ENCODE data around the gene DSCAML1. TPM values are rescaled to one million over a fixed set of nuclear protein-coding genes. Genes with fewer than 3 reads are reported as not detected.

DSCAML1 gene
- total RNA-seq, 1 experiment from 2014 or later, result 0.90 TPM

DNA sequence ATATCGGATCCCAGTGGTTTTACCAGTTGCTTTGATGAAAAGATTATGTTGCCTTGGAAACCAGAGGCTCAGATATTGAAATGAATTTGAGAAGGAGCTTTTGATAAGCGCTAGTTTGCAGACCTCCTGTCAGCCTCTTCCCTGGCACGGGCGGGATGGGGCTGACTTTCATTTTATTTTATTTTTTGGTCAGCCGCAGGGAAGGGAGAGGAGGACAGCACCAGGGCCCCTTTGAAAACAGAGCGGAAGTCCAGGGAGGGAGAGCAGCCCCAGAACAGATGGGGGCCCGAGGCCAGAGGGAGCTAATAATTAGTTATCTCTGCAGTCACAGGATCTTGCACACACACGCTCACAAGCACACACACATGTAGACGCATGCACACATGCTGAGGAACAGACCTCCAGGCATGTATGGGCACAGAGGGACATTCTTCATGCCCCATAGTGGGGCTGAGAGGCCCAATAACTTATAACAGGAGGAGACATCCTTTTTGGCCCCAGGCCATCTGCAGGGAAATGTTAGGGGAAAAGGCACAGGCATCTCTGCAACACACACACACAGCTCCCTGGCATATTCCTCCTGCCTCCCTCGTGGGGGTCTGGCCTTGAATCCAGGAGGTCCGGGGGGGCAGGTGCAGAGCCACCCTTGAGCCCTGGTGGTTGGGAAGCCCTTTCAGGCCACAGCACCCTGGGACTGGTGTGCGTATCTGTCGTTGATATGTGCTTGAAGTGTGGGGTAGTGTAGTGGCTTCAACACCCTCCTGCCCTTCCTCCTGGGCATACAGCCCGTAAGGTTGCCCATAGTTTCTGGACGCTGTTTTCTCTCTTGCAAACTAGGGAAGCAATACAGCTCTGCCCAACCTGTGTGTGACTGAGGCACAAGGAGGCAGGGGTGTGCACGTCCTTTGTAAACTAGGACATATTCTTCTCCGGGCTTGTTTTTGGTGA, 352.0 kb downstream of the DSCAML1 start:
- ChIA-PET CTCF (interaction anchor here (1.1 to 4.9 kb wide), 13 partner anchors 14 to 372 kb away, joined by 3 to 84 read pairs (median 8); no protein-coding TSS in a partner anchor), POLR2A (no interaction called here)
- H3K9me3 Mint-ChIP-seq, result no peaks in the 10 kb centered on the region
- H3K4me3 Mint-ChIP-seq, result no peak overlapping the region
- DNase-seq (ENCODE audit: low spot score) (no peak), ATAC-seq (no peak)
- H3K4me1 Mint-ChIP-seq, result peaks cover 7% of the 10 kb centered on the region
- TF ChIP-seq CTCF (IDR thresholded peaks at IDR 0.05) (no peak), CREB1 (CRISPR knock-in tag; IDR thresholded peaks at IDR 0.05) (no peak), NFE2L1 (CRISPR knock-in tag; IDR thresholded peaks at IDR 0.05) (no peak), ZNF532 (CRISPR knock-in tag; IDR thresholded peaks at IDR 0.05; ENCODE audit: borderline replicate concordance) (no peak), ARID4B (CRISPR knock-in tag; IDR thresholded peaks at IDR 0.05; ENCODE audit: borderline replicate concordance) (no peak), ZNF396 (CRISPR knock-in tag; IDR thresholded peaks at IDR 0.05; ENCODE audit: borderline replicate concordance) (no peak), MYBL2 (CRISPR knock-in tag; IDR thresholded peaks at IDR 0.05) (no peak), FOXK1 (CRISPR knock-in tag; IDR thresholded peaks at IDR 0.05) (no peak), NFYB (CRISPR knock-in tag; conservative IDR thresholded peaks at IDR 0.05; ENCODE audit: low read depth) (no peak), PRRX2 (CRISPR knock-in tag; IDR thresholded peaks at IDR 0.05) (no peak), MXD4 (CRISPR knock-in tag; IDR thresholded peaks at IDR 0.05; ENCODE audit: borderline replicate concordance) (no peak), SP1 (CRISPR knock-in tag; conservative IDR thresholded peaks at IDR 0.05) (no peak), NR2C2 (CRISPR knock-in tag; IDR thresholded peaks at IDR 0.05) (no peak), ELF4 (CRISPR knock-in tag; IDR thresholded peaks at IDR 0.05; ENCODE audit: low read depth) (no peak), ATF3 (CRISPR knock-in tag; conservative IDR thresholded peaks at IDR 0.05) (no peak)
- TF ChIP-seq, protein P1, sequence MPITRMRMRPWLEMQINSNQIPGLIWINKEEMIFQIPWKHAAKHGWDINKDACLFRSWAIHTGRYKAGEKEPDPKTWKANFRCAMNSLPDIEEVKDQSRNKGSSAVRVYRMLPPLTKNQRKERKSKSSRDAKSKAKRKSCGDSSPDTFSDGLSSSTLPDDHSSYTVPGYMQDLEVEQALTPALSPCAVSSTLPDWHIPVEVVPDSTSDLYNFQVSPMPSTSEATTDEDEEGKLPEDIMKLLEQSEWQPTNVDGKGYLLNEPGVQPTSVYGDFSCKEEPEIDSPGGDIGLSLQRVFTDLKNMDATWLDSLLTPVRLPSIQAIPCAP (CRISPR knock-in tag; IDR thresholded peaks at IDR 0.05), result no peak
- TF ChIP-seq, protein P2, sequence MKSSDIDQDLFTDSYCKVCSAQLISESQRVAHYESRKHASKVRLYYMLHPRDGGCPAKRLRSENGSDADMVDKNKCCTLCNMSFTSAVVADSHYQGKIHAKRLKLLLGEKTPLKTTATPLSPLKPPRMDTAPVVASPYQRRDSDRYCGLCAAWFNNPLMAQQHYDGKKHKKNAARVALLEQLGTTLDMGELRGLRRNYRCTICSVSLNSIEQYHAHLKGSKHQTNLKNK (CRISPR knock-in tag; IDR thresholded peaks at IDR 0.05), result no peak
- TF ChIP-seq, protein P3, sequence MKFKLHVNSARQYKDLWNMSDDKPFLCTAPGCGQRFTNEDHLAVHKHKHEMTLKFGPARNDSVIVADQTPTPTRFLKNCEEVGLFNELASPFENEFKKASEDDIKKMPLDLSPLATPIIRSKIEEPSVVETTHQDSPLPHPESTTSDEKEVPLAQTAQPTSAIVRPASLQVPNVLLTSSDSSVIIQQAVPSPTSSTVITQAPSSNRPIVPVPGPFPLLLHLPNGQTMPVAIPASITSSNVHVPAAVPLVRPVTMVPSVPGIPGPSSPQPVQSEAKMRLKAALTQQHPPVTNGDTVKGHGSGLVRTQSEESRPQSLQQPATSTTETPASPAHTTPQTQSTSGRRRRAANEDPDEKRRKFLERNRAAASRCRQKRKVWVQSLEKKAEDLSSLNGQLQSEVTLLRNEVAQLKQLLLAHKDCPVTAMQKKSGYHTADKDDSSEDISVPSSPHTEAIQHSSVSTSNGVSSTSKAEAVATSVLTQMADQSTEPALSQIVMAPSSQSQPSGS (CRISPR knock-in tag; IDR thresholded peaks at IDR 0.05; ENCODE audit: borderline replicate concordance, low read depth), result no peak
- TF ChIP-seq, protein P4, sequence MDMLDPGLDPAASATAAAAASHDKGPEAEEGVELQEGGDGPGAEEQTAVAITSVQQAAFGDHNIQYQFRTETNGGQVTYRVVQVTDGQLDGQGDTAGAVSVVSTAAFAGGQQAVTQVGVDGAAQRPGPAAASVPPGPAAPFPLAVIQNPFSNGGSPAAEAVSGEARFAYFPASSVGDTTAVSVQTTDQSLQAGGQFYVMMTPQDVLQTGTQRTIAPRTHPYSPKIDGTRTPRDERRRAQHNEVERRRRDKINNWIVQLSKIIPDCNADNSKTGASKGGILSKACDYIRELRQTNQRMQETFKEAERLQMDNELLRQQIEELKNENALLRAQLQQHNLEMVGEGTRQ (CRISPR knock-in tag; IDR thresholded peaks at IDR 0.05), result no peak
- TF ChIP-seq, protein P5, sequence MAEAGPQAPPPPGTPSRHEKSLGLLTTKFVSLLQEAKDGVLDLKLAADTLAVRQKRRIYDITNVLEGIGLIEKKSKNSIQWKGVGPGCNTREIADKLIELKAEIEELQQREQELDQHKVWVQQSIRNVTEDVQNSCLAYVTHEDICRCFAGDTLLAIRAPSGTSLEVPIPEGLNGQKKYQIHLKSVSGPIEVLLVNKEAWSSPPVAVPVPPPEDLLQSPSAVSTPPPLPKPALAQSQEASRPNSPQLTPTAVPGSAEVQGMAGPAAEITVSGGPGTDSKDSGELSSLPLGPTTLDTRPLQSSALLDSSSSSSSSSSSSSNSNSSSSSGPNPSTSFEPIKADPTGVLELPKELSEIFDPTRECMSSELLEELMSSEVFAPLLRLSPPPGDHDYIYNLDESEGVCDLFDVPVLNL (CRISPR knock-in tag; IDR thresholded peaks at IDR 0.05; ENCODE audit: borderline replicate concordance, low read depth), result no peak
- no peaks in the 10 kb centered on the region for H3K27me3 Mint-ChIP-seq (ENCODE audit: low read depth)
- H3K27ac Mint-ChIP-seq, result no peak overlapping the region
- H3K36me3 Mint-ChIP-seq, result no peaks in the 10 kb centered on the region
